HG03025 (cell line): ENCODE results near the gene TNIK.

Source experiments
- ATAC-seq: cut with Tn5 transposase; IDR thresholded peaks from one replicate; pipeline ENCODE4 v1.9.1; 2021; ENCODE audit warnings: mild to moderate bottlenecking, moderate library complexity; ENCODE audit not compliant: unreplicated experiment, low FRiP score

The TNIK gene

DNA sequence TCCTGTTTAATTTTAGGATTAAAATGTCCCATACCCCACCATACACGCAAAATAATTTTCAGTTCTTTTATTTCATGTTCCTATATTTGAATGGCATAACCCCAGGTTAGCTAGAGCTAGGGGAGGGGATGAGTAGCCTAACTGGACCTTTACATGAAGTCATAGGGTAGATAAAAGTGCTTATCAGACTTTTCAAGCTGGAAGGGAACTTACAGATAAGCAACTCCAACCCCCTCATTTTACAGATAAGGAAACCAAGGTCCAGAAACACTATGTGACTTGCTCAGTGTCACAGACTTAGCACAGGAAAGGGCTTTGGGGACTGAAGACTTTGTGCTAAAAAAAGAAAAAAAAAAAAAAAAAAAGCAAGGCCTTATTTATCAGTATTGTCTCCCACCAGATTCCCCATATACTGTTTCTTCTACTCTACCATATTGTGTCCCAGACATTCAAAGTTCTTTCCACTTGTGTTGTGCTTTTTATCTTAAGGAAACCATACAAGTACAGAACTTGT is 10.6 kb upstream of the TNIK start:
- no peak for ATAC-seq

DNA sequence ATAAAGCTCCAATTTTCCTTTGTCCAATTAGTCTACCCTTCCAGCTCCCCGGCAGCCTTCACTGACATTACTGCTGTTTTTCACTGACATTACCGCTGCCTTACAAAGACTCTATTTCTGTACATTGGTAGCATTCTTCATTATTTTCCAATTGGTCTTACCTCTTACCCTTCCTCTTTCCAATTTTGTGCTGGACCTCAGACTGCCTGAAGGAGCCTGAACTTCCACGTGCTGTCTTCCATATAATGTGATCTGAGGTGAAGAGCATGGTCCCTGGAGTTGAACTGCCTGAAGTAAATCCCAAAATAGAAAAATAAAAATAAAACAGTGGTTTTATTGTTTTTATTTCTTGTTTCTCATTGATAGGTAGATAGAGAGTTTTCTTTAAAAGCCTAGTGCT is 9.2 kb upstream of the TNIK start:
- no peak for ATAC-seq

DNA sequence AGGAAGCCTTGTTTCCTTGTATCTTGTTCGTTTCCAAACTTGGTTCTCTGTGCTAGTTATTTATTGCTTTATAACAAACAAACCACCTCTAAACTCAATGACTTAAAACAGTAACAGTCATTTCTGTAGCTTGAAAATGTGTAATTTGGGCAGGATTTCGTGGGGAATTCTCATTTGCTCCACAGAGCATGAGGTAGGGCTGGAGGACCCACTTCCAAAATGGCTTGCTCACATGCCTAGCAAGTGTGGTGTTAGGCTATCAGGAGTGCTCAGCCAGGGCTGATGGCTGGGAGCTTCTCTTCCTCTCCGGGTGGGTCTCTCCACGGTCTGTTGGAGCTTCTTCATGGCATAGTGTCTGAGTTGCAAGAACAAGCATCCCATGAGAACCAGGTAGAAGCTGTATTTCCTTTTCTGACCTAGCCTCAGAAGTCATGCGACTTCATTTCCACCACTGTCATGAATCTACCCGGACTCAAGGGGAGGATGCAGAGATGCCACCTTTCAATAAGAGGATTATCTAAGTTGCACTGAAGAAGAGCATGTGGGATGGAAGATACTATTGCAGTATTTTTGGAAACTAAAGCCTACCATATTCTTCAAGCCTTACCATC is 8.2 kb upstream of the TNIK start:
- ATAC-seq: no peak

DNA sequence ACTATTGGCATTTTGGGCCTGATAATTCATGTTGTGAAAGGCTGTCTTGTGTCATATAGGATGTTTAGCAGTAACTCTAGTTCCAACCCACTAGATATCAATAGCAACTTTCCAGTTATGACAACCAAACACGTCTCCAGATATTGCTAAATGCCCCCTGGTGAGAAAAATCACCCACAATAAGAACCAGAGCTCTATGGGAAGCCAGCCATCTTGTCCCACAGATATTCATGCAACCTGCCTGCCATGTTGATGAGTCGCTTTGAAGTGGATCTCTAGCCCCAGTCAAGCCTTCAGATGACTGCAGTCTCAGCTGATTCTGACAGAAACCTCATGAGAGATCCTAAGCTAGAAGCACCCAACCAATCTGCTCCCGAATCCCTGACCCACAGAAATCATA is 5.6 kb upstream of the TNIK start:
- ATAC-seq: no peak

- ATAC-seq: no peak
Observed at GRCh38 chr3:171464462-171464861, 4.3 kb upstream of the TNIK start.

- no peak for ATAC-seq
Observed at GRCh38 chr3:171462224-171462623, 2.0 kb upstream of the TNIK start.

DNA sequence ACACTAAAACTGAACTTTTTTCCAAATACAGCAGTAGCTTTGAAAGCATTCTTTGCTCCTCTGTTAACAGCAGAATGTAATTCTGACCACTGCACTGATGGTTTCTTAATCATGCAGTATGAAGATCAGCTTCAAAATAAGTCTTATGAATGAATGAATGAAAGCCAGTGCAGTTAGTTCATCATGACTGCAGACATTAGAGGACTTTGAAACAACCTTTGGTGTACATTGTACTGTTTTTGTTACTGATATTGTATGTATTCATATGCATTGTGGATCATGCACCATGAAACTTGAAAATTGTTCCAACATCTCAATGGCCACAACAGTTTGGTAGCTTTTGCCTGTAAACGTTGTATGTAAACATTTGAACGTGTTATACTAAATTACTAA is 1.3 kb upstream of the TNIK start:
- ATAC-seq: no peak

DNA sequence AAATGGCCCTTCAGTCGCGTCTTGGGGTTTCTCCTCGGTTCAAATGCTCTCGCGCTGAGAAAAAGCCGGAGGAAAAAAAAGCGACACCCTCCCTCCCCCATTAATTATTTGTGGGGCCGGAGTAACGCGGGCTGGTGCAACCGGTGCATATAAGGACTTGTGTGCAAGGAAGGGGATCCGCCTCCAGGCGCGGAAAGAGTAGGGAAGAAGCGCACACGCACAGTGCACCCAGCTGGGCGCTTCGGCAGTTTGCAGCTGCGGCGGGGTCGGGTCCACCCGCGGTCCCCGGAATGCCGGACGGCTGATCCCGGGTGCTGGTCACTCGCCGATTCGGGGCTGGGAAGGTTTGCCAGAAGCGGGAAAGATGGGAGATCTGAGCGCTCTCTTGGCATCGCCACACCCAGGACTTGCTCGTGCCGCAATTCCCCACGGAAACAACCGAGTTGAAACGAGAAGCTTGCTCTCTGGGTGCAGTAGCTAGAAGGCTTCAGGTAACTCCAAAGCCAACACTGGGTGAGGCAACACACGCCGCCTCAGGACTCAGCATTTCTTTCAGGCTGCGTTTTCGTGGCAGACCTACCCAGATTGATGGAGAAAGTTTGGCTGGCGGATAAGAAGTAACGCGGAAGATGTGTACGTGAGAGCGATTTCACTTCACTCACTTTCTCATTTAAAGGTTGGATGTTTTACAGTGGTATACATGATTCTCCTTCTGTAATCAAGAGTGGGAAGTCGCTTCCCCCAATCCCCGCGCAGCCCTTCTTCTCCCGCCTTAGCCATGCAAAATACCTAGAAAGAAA is 720 bp upstream of the TNIK start:
- peak; percentile 39 for ATAC-seq

GRCh38 chr3:171459137-171459941 is 866 bp downstream of the TNIK start:
- ATAC-seq: no peak

DNA sequence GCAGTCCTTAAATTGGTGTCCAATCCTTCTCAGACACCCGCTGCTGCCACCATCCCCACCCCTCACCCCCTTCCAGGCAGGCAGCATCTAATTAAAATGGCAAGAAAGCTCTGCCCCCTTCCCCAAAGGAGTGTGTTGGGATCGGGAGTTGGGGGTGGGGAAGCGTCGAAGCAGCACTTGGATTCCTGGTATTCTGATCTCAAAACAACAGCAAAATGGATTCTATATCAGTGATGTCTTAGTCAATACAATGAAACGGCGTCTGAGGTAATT is 1.4 kb downstream of the TNIK start:
- no peak for ATAC-seq

- no peak for ATAC-seq
Observed at GRCh38 chr3:171458071-171458863, 1.9 kb downstream of the TNIK start.

DNA sequence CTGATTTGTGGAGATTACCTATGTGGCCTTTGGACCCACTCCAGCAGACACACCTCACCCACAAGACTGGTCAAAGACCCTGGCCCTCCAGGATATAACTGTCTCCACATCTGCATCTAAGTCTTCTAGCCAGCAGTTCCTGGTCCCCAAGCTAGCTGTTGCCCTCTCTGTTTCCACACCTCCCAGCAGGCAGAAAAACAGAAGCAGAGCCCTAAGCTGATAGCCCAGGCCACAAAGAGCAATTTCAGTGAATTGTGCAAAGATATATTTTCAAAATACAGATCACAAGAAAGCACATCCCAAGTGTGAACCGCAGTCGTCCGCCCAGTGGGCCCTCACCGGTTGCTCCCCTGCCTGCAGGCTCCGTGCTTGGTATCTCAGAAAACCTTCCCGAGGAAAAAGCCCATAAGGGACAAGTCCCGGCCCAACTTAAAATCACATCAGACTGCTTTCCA is 2.6 kb downstream of the TNIK start:
- ATAC-seq: no peak

- ATAC-seq: no peak
Observed at GRCh38 chr3:171456765-171457606, 3.2 kb downstream of the TNIK start.

GRCh38 chr3:171455603-171456550 is 4.3 kb downstream of the TNIK start:
- ATAC-seq: no peak

DNA sequence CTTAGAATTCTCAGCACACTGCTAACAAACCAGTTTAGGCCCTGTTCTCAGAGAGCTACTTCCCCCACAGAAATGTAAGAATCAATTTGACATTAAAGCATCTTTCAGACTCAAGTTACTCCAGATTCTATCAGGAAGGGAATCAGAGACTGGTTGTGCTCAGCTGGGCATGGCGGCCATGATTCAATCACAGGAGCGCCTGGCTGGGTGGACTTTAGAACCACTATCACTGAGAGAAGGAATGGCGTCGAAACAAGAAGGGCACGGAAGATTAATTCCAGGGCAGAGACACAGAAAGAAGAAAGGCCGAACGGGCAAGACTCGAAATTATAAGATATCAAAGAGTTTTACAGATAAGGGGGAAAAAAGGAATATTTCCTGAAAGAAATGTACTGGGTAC is 6.2 kb downstream of the TNIK start:
- no peak for ATAC-seq

DNA sequence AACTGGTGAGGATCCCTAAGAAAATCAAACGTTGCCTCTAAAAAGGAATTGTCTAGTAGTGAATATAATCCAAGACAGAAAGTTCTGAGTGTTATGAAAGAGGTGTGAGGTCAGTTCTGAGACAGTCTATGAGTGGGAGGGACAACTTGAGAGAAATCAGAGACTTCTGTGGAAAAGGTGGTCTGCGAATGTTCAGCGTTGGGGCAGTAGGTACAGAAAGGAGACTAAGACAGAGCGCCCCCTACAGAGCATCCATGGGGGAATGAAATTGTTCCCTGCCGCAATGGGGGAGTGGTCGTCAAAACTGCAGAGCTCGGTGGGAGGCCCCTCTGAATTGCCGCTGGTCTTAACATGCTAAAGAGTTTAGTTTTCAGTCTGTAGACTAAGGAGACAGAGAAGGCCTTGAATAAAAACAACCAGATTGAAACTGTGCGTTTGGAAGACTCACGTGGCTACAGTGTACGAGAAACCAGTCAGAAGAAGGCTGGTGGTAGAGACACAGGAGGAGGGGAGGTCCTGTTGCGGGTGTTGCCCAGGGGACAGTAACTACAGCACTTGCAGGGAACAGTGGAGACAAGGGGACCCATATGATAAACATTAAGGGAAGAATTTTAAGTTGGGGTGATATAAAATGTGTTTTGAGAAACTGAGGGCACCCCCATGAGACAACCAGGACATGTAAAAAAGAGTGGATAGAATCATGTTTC is 6.9 kb downstream of the TNIK start:
- no peak for ATAC-seq

GRCh38 chr3:171452328-171452727 is 7.9 kb downstream of the TNIK start:
- ATAC-seq: no peak

GRCh38 chr3:171451915-171452314 is 8.3 kb downstream of the TNIK start:
- ATAC-seq: no peak
